GM12892 (cell line): ENCODE data around the gene OR10A2.

Source experiments
- POLR2A ChIP-seq: IDR thresholded peaks from 2 replicates; pipeline ENCODE4 v1.6.1; 2011; ENCODE audit warnings: low read depth, low read length, control low read depth
- POLR2AphosphoS5 ChIP-seq: IDR thresholded peaks from 2 replicates; pipeline ENCODE4 v1.6.1; 2011; ENCODE audit warnings: low read depth, low read length, control low read depth
- TAF1 ChIP-seq: IDR thresholded peaks from 2 replicates; pipeline ENCODE4 v1.6.1; 2011; ENCODE audit warnings: low read depth, mild to moderate bottlenecking, control low read depth, low read length, borderline replicate concordance

- TF ChIP-seq POLR2A (no peak), POLR2AphosphoS5 (no peak), TAF1 (no peak)
These were observed 38.6 kb upstream of the OR10A2 start for GRCh38 chr11:6824136-6824823.
